Liver (tissue), 3 donors: ENCODE data around the gene DNAH10.
A peak's percentile ranks its signal among the peaks of the same experiment; 100 is the strongest.

Experiments
- GABPA ChIP-seq, 2 donors: IDR thresholded peaks in 1 of 2; conservative IDR thresholded peaks in 1 of 2; 2 replicates each; pipeline ENCODE4 v1.6.1; 2016; ENCODE audit warnings: antibody characterized with exemption in 2 of 2, mild to moderate bottlenecking in 1 of 2, moderate library complexity in 1 of 2
- HNF4A ChIP-seq, 2 donors: conservative IDR thresholded peaks; 2 replicates each; pipeline ENCODE4 v1.6.1; 2016; ENCODE audit warnings: antibody characterized with exemption in 2 of 2, mild to moderate bottlenecking in 2 of 2
- HNF4G ChIP-seq: IDR thresholded peaks from 2 replicates; pipeline ENCODE4 v1.6.1; 2016; ENCODE audit warnings: antibody characterized with exemption
- JUND ChIP-seq, 2 donors: IDR thresholded peaks; 2 replicates each; pipeline ENCODE4 v1.6.1; 2016; ENCODE audit warnings: antibody characterized with exemption in 2 of 2
- RAD21 ChIP-seq, 2 donors: IDR thresholded peaks; 2 replicates each; pipeline ENCODE4 v1.6.1; 2016; ENCODE audit warnings: antibody characterized with exemption in 2 of 2, mild to moderate bottlenecking in 2 of 2
- RXRA ChIP-seq, 2 donors: IDR thresholded peaks; 2 replicates each; pipeline ENCODE4 v1.6.1; 2017 to 2018; ENCODE audit warnings: antibody characterized with exemption in 2 of 2, mild to moderate bottlenecking in 1 of 2
- SP1 ChIP-seq: IDR thresholded peaks from 2 replicates; pipeline ENCODE4 v1.6.1; 2018; ENCODE audit warnings: antibody characterized with exemption, mild to moderate bottlenecking
- TAF1 ChIP-seq: conservative IDR thresholded peaks from 2 replicates; pipeline ENCODE4 v1.6.1; 2016; ENCODE audit warnings: antibody characterized with exemption, mild to moderate bottlenecking
- YY1 ChIP-seq: IDR thresholded peaks from 2 replicates; pipeline ENCODE4 v1.6.1; 2016; ENCODE audit warnings: antibody characterized with exemption, mild to moderate bottlenecking
- TF ChIP-seq, protein P1 (sequence below): fragments of 150-350 bp; IDR thresholded peaks from 2 replicates; pipeline ENCODE4 v1.5.1; 2017; ENCODE audit warnings: improper control_type of control experiment, low read depth, low read length; ENCODE audit not compliant: missing input control
- TF ChIP-seq, protein P2 (sequence below): IDR thresholded peaks from 2 replicates; pipeline ENCODE4 v1.6.1; 2016; ENCODE audit warnings: antibody characterized with exemption, mild to moderate bottlenecking
- donor health status: healthy.
- donor health status: healthy.

DNA sequence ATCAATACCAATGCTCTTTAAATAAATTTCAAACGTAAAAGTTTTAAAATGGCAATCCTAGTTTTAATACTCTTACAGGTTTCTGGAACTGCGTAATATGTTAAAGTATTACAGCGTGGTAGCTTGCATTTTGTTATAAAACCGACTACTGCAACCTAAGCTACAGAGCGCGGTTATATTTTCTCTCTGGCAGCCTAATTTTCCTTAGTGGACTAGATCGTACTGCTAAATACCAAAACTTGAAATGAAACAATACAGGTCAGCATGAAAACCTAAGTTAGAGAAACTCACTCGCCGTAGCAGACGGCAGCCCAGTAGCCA, 209.3 kb downstream of the DNAH10 start:
- no peak for TF ChIP-seq GABPA (IDR thresholded peaks at IDR 0.05 in 1 of 2, conservative IDR thresholded peaks at IDR 0.05 in 1 of 2)
- no peak for TF ChIP-seq YY1
- TF ChIP-seq, protein P1, sequence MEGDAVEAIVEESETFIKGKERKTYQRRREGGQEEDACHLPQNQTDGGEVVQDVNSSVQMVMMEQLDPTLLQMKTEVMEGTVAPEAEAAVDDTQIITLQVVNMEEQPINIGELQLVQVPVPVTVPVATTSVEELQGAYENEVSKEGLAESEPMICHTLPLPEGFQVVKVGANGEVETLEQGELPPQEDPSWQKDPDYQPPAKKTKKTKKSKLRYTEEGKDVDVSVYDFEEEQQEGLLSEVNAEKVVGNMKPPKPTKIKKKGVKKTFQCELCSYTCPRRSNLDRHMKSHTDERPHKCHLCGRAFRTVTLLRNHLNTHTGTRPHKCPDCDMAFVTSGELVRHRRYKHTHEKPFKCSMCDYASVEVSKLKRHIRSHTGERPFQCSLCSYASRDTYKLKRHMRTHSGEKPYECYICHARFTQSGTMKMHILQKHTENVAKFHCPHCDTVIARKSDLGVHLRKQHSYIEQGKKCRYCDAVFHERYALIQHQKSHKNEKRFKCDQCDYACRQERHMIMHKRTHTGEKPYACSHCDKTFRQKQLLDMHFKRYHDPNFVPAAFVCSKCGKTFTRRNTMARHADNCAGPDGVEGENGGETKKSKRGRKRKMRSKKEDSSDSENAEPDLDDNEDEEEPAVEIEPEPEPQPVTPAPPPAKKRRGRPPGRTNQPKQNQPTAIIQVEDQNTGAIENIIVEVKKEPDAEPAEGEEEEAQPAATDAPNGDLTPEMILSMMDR, result no peak
- TF ChIP-seq, protein P2, sequence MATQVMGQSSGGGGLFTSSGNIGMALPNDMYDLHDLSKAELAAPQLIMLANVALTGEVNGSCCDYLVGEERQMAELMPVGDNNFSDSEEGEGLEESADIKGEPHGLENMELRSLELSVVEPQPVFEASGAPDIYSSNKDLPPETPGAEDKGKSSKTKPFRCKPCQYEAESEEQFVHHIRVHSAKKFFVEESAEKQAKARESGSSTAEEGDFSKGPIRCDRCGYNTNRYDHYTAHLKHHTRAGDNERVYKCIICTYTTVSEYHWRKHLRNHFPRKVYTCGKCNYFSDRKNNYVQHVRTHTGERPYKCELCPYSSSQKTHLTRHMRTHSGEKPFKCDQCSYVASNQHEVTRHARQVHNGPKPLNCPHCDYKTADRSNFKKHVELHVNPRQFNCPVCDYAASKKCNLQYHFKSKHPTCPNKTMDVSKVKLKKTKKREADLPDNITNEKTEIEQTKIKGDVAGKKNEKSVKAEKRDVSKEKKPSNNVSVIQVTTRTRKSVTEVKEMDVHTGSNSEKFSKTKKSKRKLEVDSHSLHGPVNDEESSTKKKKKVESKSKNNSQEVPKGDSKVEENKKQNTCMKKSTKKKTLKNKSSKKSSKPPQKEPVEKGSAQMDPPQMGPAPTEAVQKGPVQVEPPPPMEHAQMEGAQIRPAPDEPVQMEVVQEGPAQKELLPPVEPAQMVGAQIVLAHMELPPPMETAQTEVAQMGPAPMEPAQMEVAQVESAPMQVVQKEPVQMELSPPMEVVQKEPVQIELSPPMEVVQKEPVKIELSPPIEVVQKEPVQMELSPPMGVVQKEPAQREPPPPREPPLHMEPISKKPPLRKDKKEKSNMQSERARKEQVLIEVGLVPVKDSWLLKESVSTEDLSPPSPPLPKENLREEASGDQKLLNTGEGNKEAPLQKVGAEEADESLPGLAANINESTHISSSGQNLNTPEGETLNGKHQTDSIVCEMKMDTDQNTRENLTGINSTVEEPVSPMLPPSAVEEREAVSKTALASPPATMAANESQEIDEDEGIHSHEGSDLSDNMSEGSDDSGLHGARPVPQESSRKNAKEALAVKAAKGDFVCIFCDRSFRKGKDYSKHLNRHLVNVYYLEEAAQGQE, result no peak
- no peak for TF ChIP-seq JUND (IDR thresholded peaks at IDR 0.05)
- no peak for TF ChIP-seq HNF4A (conservative IDR thresholded peaks at IDR 0.05)
- TF ChIP-seq SP1, result peak; percentile 6
- peak; percentile 58 for TF ChIP-seq TAF1
- no peak for TF ChIP-seq RXRA (IDR thresholded peaks at IDR 0.05)
- TF ChIP-seq HNF4G, result no peak
- TF ChIP-seq RAD21 (IDR thresholded peaks at IDR 0.05), result no peak
